A549 (cell line): ENCODE measurements around the gene NRIP1. TPM values are rescaled to one million over a fixed set of nuclear protein-coding genes. Genes with fewer than 3 reads are reported as not detected.
A peak's percentile ranks its signal among the peaks of the same experiment; 100 is the strongest.

Experiments used
- ATAC-seq, 2 experiments: fragments of 200-7000 bp in 1 of 2; fragments of >200 bp in 1 of 2; cut with Nextera tagmentation in 1 of 2; cut with Tn5 transposase in 1 of 2; 3 replicates each; pipeline versions ENCODE4 v1.8.0 to v1.9.1; 2018 to 2020; ENCODE audit warnings: mild to moderate bottlenecking in 1 of 2, moderate library complexity in 1 of 2
- CTCF ChIA-PET: fragments of 300-600 bp; sonication (Branson Sonifier 250); formaldehyde crosslinking; extraction: SDS; loops from one replicate; lab custom pipeline; 2021; ENCODE audit warnings: antibody characterized with exemption, inconsistent platforms; lab: Yijun Ruan, JAX
- POLR2A ChIA-PET: fragments of 350-600 bp; formaldehyde crosslinking; extraction: SDS; loops from one replicate; lab custom pipeline; 2021; ENCODE audit warnings: antibody characterized with exemption, inconsistent platforms; lab: Yijun Ruan, JAX
- DNase-seq, 2 experiments: peaks; one replicate each; pipeline versions ENCODE4 v3.0.0 to v3.0.0-alpha.2; 2011 to 2016; ENCODE audit warnings: low read depth in 1 of 2, low spot score in 1 of 2
- FAIRE-seq: peaks from 2 replicates; lab custom pipeline; 2011; peaks lifted over from hg19 to GRCh38; lab: Jason Lieb, UNC
- H3K27ac ChIP-seq, 2 experiments: fragments of >200 bp; sonication (Bioruptor Twin); formaldehyde crosslinking; 3 replicates each; pipeline ENCODE4 v1.5.1; 2016 to 2017
- H3K4me1 ChIP-seq: fragments of >200 bp; sonication (Bioruptor Twin); formaldehyde crosslinking; 3 replicates; pipeline ENCODE4 v1.6.1; 2016
- H3K4me2 ChIP-seq: fragments of >200 bp; sonication (Bioruptor Twin); formaldehyde crosslinking; 3 replicates; pipeline ENCODE4 v1.6.1; 2016
- H3K4me3 ChIP-seq: fragments of >200 bp; sonication (Bioruptor Twin); formaldehyde crosslinking; 3 replicates; pipeline ENCODE4 v1.5.1; 2016
- H3K9me3 ChIP-seq: fragments of >200 bp; sonication (Bioruptor Twin); formaldehyde crosslinking; 3 replicates; pipeline ENCODE4 v1.6.1; 2016
- ATOH8 ChIP-seq: fragments of 250-450 bp; sonication (Bioruptor Pico); IDR thresholded peaks from 2 replicates; pipeline ENCODE4 v1.5.0; 2020; ENCODE audit warnings: low read depth, mild to moderate bottlenecking, moderate library complexity
- CHD4 ChIP-seq: fragments of 200-600 bp; sonication (generic); IDR thresholded peaks from 2 replicates; pipeline ENCODE4 v1.6.1; 2016; ENCODE audit warnings: antibody characterized with exemption, mild to moderate bottlenecking, borderline replicate concordance
- CTCF ChIP-seq: fragments of >200 bp; sonication (Bioruptor Twin); formaldehyde crosslinking; IDR thresholded peaks from 3 replicates; pipeline ENCODE4 v1.5.1; 2016
- ELK1 ChIP-seq: fragments of 150-350 bp; IDR thresholded peaks from 2 replicates; pipeline ENCODE4 v1.6.1; 2014; ENCODE audit warnings: low read depth, mild to moderate bottlenecking, low read length
- FOSB ChIP-seq: fragments of 250-450 bp; sonication (Bioruptor Pico); IDR thresholded peaks from 2 replicates; pipeline ENCODE4 v1.5.0; 2020; ENCODE audit warnings: mild to moderate bottlenecking, moderate library complexity
- FOXS1 ChIP-seq: fragments of 250-450 bp; sonication (Bioruptor Pico); IDR thresholded peaks from 2 replicates; pipeline ENCODE4 v1.5.0; 2020; ENCODE audit warnings: mild to moderate bottlenecking, moderate library complexity
- GATA3 ChIP-seq: IDR thresholded peaks from 2 replicates; pipeline ENCODE4 v1.6.1; 2012; ENCODE audit warnings: borderline replicate concordance
- HDAC2 ChIP-seq: fragments of 200-600 bp; sonication (generic); IDR thresholded peaks from 2 replicates; pipeline ENCODE4 v1.6.1; 2016
- HOXB13 ChIP-seq: fragments of 250-450 bp; sonication (Bioruptor Pico); IDR thresholded peaks from 2 replicates; pipeline ENCODE4 v1.5.0; 2020; ENCODE audit warnings: low read depth, mild to moderate bottlenecking, moderate library complexity
- JUN ChIP-seq, 2 experiments: fragments of >200 bp; sonication (Bioruptor Twin); formaldehyde crosslinking; IDR thresholded peaks; 2 replicates in 1 of 2; 3 replicates in 1 of 2; pipeline ENCODE4 v1.6.1; 2016 to 2017
- KDM5A ChIP-seq: fragments of 200-600 bp; sonication (generic); IDR thresholded peaks from 2 replicates; pipeline ENCODE4 v1.6.1; 2016; ENCODE audit warnings: antibody characterized with exemption, mild to moderate bottlenecking
- MAFK ChIP-seq: fragments of 450-650 bp; IDR thresholded peaks from 2 replicates; pipeline ENCODE4 v1.6.1; 2014; ENCODE audit not compliant: partially characterized antibody
- MAZ ChIP-seq: fragments of 150-350 bp; IDR thresholded peaks from 2 replicates; pipeline ENCODE4 v1.6.1; 2014; ENCODE audit warnings: antibody characterized with exemption, low read depth, low read length, borderline replicate concordance
- SREBF2 ChIP-seq: fragments of 450-650 bp; IDR thresholded peaks from 2 replicates; pipeline ENCODE4 v1.6.1; 2014; ENCODE audit warnings: mild to moderate bottlenecking, moderate library complexity
- ZC3H11A ChIP-seq: fragments of 450-650 bp; IDR thresholded peaks from 2 replicates; pipeline ENCODE4 v1.6.1; 2014; ENCODE audit warnings: antibody characterized with exemption, mild to moderate bottlenecking
- ZNF302 ChIP-seq: fragments of 250-450 bp; sonication (Bioruptor Pico); IDR thresholded peaks from 2 replicates; pipeline ENCODE4 v1.9.0; 2021; ENCODE audit warnings: inconsistent platforms, mild to moderate bottlenecking, moderate library complexity
- WGBS: methylation state at CpG from one replicate; pipeline ENCODE4 v1.1.6; 2017; ENCODE audit errors: missing lambda C conversion rate; 5-methylcytosine and 5-hydroxymethylcytosine counted together
- polyA plus RNA-seq, 4 experiments: library from polyadenylated mRNA; depleted of rRNA in 3 of 4; stranded (reverse); fragments of >200 nt; fragmentation: RNase III in 1 of 4; extraction: RNeasy Plus Mini Kit Qiagen cat#74134 plus additional on column Dnase treatment in 1 of 4; gene quantifications; 2 replicates in 3 of 4; 3 replicates in 1 of 4; pipeline ENCODE4 v1.2.3, GENCODE V29; 2011 to 2017

The NRIP1 gene
- polyA plus RNA-seq, 2 of the 4 experiments (the other 2 are of a cell fraction) = 18.9 to 35.5 TPM

- no peak for TF ChIP-seq CTCF
- TF ChIP-seq ELK1 = no peak
- TF ChIP-seq FOSB (CRISPR knock-in tag) = no peak
- TF ChIP-seq, all 56 proteins: peak for 0
Measured at GRCh38 chr21:15007716-15008296, 57.0 kb downstream of the NRIP1 start (continued).

- no peak for TF ChIP-seq ELK1
- no peak for TF ChIP-seq HDAC2
- TF ChIP-seq SREBF2 = no peak
- no peak for TF ChIP-seq CHD4
- no peak for TF ChIP-seq MAZ
- TF ChIP-seq FOXS1 (CRISPR knock-in tag) = no peak
- TF ChIP-seq ZC3H11A = no peak
- TF ChIP-seq ATOH8 (CRISPR knock-in tag) = no peak
- no peak for TF ChIP-seq MAFK
- no peak for TF ChIP-seq GATA3
- no peak for TF ChIP-seq ZNF302
- TF ChIP-seq HOXB13 = no peak
- TF ChIP-seq JUN (IDR thresholded peaks at IDR 0.05) = no peak
- no peak for TF ChIP-seq CTCF
- TF ChIP-seq KDM5A = no peak
- TF ChIP-seq, all 56 proteins: peak for 0
- 52% methylated on average over 2 of the region's 2 CpGs for WGBS
- FAIRE-seq = no peak
- H3K4me3 ChIP-seq = no peak overlapping the region
- peak overlapping the region; percentile 29; the same call in 1 of the 3 replicates for H3K4me2 ChIP-seq
- ChIA-PET CTCF (no interaction called here), POLR2A (no interaction called here)
- H3K27ac ChIP-seq = peak overlapping the region in 1 of 2 experiments; percentile 58; a peak in 1 of 6 replicates
- H3K9me3 ChIP-seq = no peaks in the 10 kb centered on the region
- no peak for DNase-seq
- peak in 1 of 2 experiments; percentile 35; a peak in 2 of 6 replicates for ATAC-seq
- H3K4me1 ChIP-seq = peaks cover 49% of the 10 kb centered on the region
Measured at GRCh38 chr21:15006594-15007230, 58.1 kb downstream of the NRIP1 start.
